GM21825 (cell line): ENCODE data around the gene CCL4L2.
"Not testable (repeated sequence)": the region's sequence is repeated elsewhere in the genome, so short reads cannot be mapped to it uniquely, and the experiment has no call there.

ENCODE experiments used
- ATAC-seq: cut with Tn5 transposase; IDR thresholded peaks from one replicate; pipeline ENCODE4 v1.9.1; 2021; ENCODE audit warnings: mild to moderate bottlenecking, moderate library complexity; ENCODE audit not compliant: unreplicated experiment

Gene CCL4L2

DNA sequence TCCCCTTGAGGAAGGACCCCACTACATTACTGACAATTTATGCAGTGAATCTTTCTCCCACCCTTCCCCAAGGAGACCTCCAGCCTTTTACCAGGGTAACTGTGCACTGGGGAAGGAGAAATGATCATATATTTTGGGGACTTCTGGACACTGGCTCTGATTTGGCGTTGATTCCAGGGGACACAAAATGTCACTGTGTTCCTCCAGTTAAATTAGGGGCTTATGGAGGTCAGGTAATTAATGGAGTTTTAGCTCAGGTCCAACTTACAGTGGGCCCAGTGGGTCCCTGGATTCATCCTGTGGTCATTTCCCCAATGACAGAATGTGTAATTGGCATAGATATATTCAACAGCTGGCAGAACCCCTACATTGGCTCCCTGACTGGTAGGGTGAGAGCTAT is 8.7 kb downstream of the CCL4L2 start:
- not testable (repeated sequence) for ATAC-seq

DNA sequence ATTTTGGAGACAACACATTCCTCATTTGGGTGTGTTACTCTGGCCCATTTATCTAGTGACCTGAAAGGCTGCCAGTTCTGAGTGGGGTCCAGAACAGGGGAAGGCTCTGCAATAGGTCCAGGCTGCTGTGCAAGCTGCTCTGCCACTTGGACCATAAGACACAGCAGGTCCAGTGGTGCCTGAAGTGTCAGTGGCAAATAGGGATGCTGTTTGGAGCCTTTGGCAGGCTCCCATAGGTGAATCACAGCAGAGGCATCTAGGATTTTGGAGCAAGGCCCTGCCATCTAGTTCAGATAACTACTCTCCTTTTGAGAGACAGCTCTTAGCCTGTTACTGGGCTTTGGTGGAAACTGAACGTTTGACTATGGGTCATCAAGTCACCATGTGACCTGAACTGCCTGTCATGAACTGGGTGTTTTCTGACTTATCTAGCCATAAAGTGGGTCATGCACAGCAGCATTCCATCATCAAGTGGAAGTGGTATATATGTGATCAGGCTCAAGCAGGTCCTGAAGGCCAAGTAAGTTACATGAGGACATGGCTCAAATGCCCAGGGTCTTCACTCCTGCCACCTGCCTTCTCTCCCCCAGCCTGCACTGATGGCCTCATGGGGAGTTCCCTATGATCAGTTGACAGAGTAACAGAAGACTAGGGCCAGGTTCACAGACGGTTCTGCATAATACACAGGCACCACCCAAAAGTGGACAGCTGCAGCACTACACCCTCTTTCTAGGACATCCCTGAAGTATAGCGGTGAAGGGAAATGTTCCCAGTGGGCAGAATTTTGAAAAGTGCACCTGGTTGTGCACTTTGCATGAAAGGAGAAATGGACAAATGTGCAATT is 10.1 kb downstream of the CCL4L2 start:
- not testable (repeated sequence) for ATAC-seq

DNA sequence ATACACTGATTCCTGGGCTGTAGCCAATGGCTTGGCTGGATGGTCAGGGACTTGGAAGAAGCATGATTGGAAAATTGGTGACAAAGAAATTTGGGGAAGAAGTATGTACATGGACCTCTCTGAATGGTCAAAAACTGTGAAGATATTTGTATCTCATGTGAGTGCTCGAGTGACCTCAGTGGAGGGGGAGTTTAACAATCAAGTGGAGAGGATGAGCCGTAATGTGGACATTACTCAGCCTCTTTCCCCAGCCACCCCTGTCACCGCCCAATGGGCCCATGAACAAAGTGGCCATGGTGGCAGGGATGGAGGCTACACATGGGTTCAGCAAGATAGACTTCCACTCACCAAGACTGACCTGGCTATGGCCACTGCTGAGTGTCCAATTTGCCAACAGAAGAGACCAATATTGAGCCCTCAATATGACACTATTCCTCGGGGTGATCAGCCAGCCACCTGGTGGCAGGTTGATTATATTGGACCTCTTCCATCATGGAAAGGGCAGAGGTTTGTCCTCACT is 10.8 kb downstream of the CCL4L2 start:
- not testable (repeated sequence) for ATAC-seq

DNA sequence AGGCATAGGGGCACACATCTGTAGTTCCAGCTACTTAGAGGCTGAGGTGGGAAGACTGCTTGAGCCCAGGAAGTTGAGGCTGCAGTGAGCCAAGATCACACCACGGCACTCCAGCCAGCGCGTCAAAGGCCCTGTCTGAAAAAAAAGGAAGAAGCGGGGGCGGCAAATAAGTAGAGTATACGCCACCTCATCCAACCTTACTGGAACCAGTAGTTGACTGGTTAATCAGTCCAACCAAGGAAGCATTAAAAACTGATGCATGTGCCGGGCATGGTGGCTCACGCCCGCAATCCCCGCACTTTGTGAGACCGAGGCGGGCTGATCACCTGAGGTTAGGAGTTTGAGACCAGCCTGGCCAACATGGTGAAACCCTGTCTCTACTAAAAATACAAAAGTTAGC is 12.1 kb downstream of the CCL4L2 start:
- ATAC-seq = not testable (repeated sequence)

DNA sequence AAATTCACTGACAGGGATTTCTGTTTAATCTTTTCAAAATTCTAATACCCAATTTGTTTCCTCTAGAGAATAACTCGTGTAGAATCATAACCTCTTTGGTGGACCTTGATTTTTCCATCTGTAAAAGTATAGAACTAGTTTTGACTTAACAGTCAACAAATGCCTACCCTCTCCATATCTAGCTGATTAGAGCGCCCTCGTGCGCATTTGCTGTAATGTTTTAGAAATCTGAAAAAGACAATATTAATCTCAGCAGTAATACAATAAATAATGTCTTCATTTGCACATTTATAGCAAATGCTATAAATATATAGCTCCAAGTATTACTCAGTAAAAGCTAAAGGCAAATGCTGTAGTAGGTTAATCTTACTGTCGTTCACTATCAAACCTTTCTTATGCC is 18.8 kb downstream of the CCL4L2 start:
- not testable (repeated sequence) for ATAC-seq

DNA sequence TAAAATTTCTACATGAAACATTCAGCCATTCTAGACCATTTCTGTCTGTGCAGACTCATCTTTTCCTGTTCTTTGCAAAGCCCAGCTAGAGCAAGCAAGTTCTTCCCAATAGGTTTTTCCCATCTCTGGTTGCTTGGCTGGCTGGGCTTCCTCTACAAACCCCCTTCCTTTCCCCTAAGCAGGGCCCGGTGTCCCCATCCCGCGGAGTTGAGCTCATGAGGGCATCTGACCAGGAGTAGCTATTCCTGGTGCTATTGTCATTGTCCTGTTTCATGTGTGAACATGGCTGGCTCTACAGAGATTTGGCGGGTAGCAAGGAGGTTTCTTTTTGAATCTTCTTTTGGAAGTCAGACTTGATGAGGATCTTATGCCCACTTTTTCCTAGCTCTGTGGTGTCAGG is 31.2 kb downstream of the CCL4L2 start:
- ATAC-seq = not testable (repeated sequence)
